K562 (cell line): Measurements from ENCODE around the gene ATG12. TPM values are rescaled to one million over a fixed set of nuclear protein-coding genes. Genes with fewer than 3 reads are reported as not detected.

Source experiments
- BCL6 ChIP-seq: fragments of 250-450 bp; sonication (Bioruptor Pico); IDR thresholded peaks from 2 replicates; pipeline ENCODE4 v1.4.0; 2020
- CTCF ChIP-seq, 3 experiments: IDR thresholded peaks in 2 of 3; conservative IDR thresholded peaks in 1 of 3; 2 replicates each; pipeline ENCODE4 v1.5.1; 2011 to 2012; ENCODE audit warnings: low read length in 3 of 3, mild to moderate bottlenecking in 3 of 3, control low read depth in 2 of 3, improper control_type of control experiment in 1 of 3, inconsistent platforms in 1 of 3, low read depth in 1 of 3, mixed read lengths in 1 of 3, moderate library complexity in 1 of 3; ENCODE audit not compliant: insufficient read depth in 2 of 3
- ETS1 ChIP-seq: conservative IDR thresholded peaks from 2 replicates; pipeline ENCODE4 v1.6.1; 2011; ENCODE audit warnings: low read depth, mild to moderate bottlenecking, low read length; ENCODE audit not compliant: control insufficient read depth
- FOXK2 ChIP-seq, 2 experiments: fragments of 450-650 bp; IDR thresholded peaks in 1 of 2; conservative IDR thresholded peaks in 1 of 2; 2 replicates each; pipeline ENCODE4 v1.6.1; 2016; ENCODE audit warnings: low read depth in 2 of 2, mild to moderate bottlenecking in 1 of 2
- HOXB6 ChIP-seq: fragments of 250-450 bp; sonication (Bioruptor Pico); IDR thresholded peaks from 2 replicates; pipeline ENCODE4 v1.5.1; 2022; ENCODE audit warnings: mild to moderate bottlenecking, borderline replicate concordance
- KDM2B ChIP-seq: fragments of 250-450 bp; sonication (Bioruptor Pico); IDR thresholded peaks from 2 replicates; pipeline ENCODE4 v1.8.0; 2021; ENCODE audit warnings: mild to moderate bottlenecking, moderate library complexity
- NRF1 ChIP-seq, 2 experiments: fragments of 450-650 bp; IDR thresholded peaks in 1 of 2; conservative IDR thresholded peaks in 1 of 2; 2 replicates each; pipeline ENCODE4 v1.6.1; 2014; ENCODE audit warnings: mild to moderate bottlenecking in 2 of 2
- RAD21 ChIP-seq, 2 experiments: fragments of 250-450 bp in 1 of 2; fragments of 450-650 bp in 1 of 2; sonication (Bioruptor Pico) in 1 of 2; formaldehyde crosslinking in 1 of 2; IDR thresholded peaks in 1 of 2; conservative IDR thresholded peaks in 1 of 2; 2 replicates each; pipeline versions ENCODE4 v1.4.0 to v1.8.0; 2020 to 2022; ENCODE audit warnings: mild to moderate bottlenecking in 2 of 2, moderate library complexity in 1 of 2
- REST ChIP-seq, 2 experiments: fragments of 450-650 bp; formaldehyde crosslinking in 1 of 2; IDR thresholded peaks; 2 replicates each; pipeline versions ENCODE4 v1.4.0 to v1.6.1; 2014 to 2020; ENCODE audit warnings: mild to moderate bottlenecking in 2 of 2, borderline replicate concordance in 1 of 2, low read depth in 1 of 2
- SMC3 ChIP-seq: conservative IDR thresholded peaks from 2 replicates; pipeline ENCODE4 v1.6.1; 2011; ENCODE audit warnings: low read depth, low read length, improper control_type of control experiment; ENCODE audit not compliant: insufficient read depth
- TEAD4 ChIP-seq, 2 experiments: sonication (generic) in 1 of 2; formaldehyde crosslinking in 1 of 2; IDR thresholded peaks; 2 replicates each; pipeline versions ENCODE4 v1.6.1 to v1.8.0; 2012 to 2022; ENCODE audit warnings: borderline replicate concordance in 1 of 2, inconsistent platforms in 1 of 2, low read length in 1 of 2, mild to moderate bottlenecking in 1 of 2, missing genetic modification reagents in 1 of 2
- ZBED1 ChIP-seq: IDR thresholded peaks from 2 replicates; pipeline ENCODE4 v1.6.1; 2014
- polyA plus RNA-seq, 8 experiments: library from polyadenylated mRNA; depleted of rRNA in 4 of 8; stranded (reverse) in 5 of 8; unstranded in 3 of 8; fragments of >200 nt; fragmentation: Nextera tagmentation in 2 of 8; fragmentation: Illumina TruSeq in 1 of 8; extraction: Ambion mirVana in 2 of 8; extraction: Trizol in 1 of 8; gene quantifications; 2 replicates each; pipeline versions ENCODE4 v1.2.1 to v1.2.3, GENCODE V29; 2011 to 2014; ENCODE audit warnings: inconsistent platforms in 1 of 8, missing spikeins in 1 of 8
- total RNA-seq, 7 experiments: library from RNA; depleted of rRNA in 6 of 7; stranded (reverse); fragments of >200 nt in 6 of 7; fragmentation: Illumina TruSeq in 2 of 7; extraction: Trizol in 2 of 7; gene quantifications; 2 replicates each; pipeline versions ENCODE4 v1.2.1 to v1.2.3, GENCODE V29; 2011 to 2021; ENCODE audit warnings: low replicate concordance in 1 of 7

Gene ATG12
- total and polyA plus RNA-seq, 9 of the 15 experiments (the other 6 are each of a cell fraction or from before 2014, with no cell fraction given) = 21.6 to 132 (median 61.3) TPM

- TF ChIP-seq ETS1 = no peak
- no peak for TF ChIP-seq ZBED1
- no peak for TF ChIP-seq HOXB6 (CRISPR knock-in tag)
- TF ChIP-seq TEAD4 (IDR thresholded peaks at IDR 0.05; ENCODE audit: low read length) = 0 out of 2 replicates have a peak, but pooled peaks have one; percentile 26
- no peak for TF ChIP-seq TEAD4 (CRISPR knock-in tag; IDR thresholded peaks at IDR 0.05; ENCODE audit: borderline replicate concordance)
- no peak for TF ChIP-seq NRF1 (conservative IDR thresholded peaks at IDR 0.05 in 1 of 2, IDR thresholded peaks at IDR 0.05 in 1 of 2)
- TF ChIP-seq FOXK2 (conservative IDR thresholded peaks at IDR 0.05 in 1 of 2, IDR thresholded peaks at IDR 0.05 in 1 of 2; ENCODE audit: low read depth in 2 of 2) = peak; percentile 65 to 74
- TF ChIP-seq CTCF (IDR thresholded peaks at IDR 0.05 in 2 of 3, conservative IDR thresholded peaks at IDR 0.05 in 1 of 3; ENCODE audit: insufficient read depth in 2 of 3, low read depth in 1 of 3, low read length in 3 of 3) = peak; percentile 54 to 66 (median 65)
- TF ChIP-seq REST (IDR thresholded peaks at IDR 0.05; ENCODE audit: borderline replicate concordance) = peak; percentile 30; the same call in 1 of the 2 replicates
- TF ChIP-seq REST (CRISPR knock-in tag; IDR thresholded peaks at IDR 0.05; ENCODE audit: low read depth) = no peak
- no peak for TF ChIP-seq BCL6 (CRISPR knock-in tag)
- 0 out of 2 replicates have a peak, but pooled peaks have one; percentile 6 for TF ChIP-seq SMC3
- peak; percentile 19 to 36; a peak in 3 of 4 replicates for TF ChIP-seq RAD21 (CRISPR knock-in tag; conservative IDR thresholded peaks at IDR 0.05 in 1 of 2, IDR thresholded peaks at IDR 0.05 in 1 of 2)
- no peak for TF ChIP-seq KDM2B (CRISPR knock-in tag)
Measured at GRCh38 chr5:115831163-115831768, 10.1 kb downstream of the ATG12 start (continued).
